ENCODE measurements around the gene TRIM37.

Gene TRIM37

GRCh38 chr17:58936295-58936694, 170.4 kb downstream of the TRIM37 start:
- no peak for DNase-seq (ENCODE audit: low read depth)

- DNase-seq (ENCODE audit: low read depth) = no peak
These were observed 173.7 kb downstream of the TRIM37 start for GRCh38 chr17:58932956-58933355.
